H1 (cell line): Measurements from ENCODE around the gene BLOC1S1. TPM values are rescaled to one million over a fixed set of nuclear protein-coding genes. Genes with fewer than 3 reads are reported as not detected.

Experiments
- CTCF ChIA-PET: fragments of 300-600 bp; sonication (Branson Sonifier 250); formaldehyde crosslinking; loops from one replicate; lab custom pipeline; 2021; ENCODE audit not compliant: partially characterized antibody; lab: Charles Lee
- POLR2A ChIA-PET: fragments of 300-600 bp; sonication (Branson Sonifier 250); formaldehyde crosslinking; loops from one replicate; lab custom pipeline; 2021; ENCODE audit warnings: inconsistent platforms; ENCODE audit not compliant: partially characterized antibody; lab: Charles Lee
- DNase-seq, 2 experiments: peaks; one replicate each; pipeline versions ENCODE4 v3.0.0 to v3.0.0-alpha.2; 2010 to 2022; ENCODE audit warnings: low spot score in 2 of 2, low read depth in 1 of 2, mixed read lengths in 1 of 2
- FAIRE-seq: peaks from 2 replicates; lab custom pipeline; 2011; peaks lifted over from hg19 to GRCh38; lab: Jason Lieb, UNC
- H2AFZ ChIP-seq: 2 replicates; pipeline ENCODE4 v1.8.1; 2012; ENCODE audit warnings: low read length, inconsistent platforms
- H2AK5ac ChIP-seq: 2 replicates; pipeline ENCODE4 v1.6.1; 2013; ENCODE audit warnings: low read depth, low read length
- H2BK120ac ChIP-seq: replicated peaks from 2 replicates; pipeline ENCODE3; 2013; ENCODE audit warnings: low read depth, low read length, inconsistent platforms
- H2BK12ac ChIP-seq: 2 replicates; pipeline ENCODE4 v1.6.1; 2013; ENCODE audit warnings: low read depth, low read length
- H2BK15ac ChIP-seq: 2 replicates; pipeline ENCODE4 v1.6.1; 2013; ENCODE audit warnings: low read length
- H2BK20ac ChIP-seq: 2 replicates; pipeline ENCODE4 v1.6.1; 2013; ENCODE audit warnings: low read length
- H2BK5ac ChIP-seq: 2 replicates; pipeline ENCODE4 v1.6.1; 2013; ENCODE audit warnings: low read depth, low read length
- H3K14ac ChIP-seq: 2 replicates; pipeline ENCODE4 v1.6.1; 2013; ENCODE audit warnings: inconsistent platforms; ENCODE audit not compliant: insufficient read length
- H3K18ac ChIP-seq: 2 replicates; pipeline ENCODE4 v1.6.1; 2013; ENCODE audit warnings: low read length; ENCODE audit errors: extremely low read depth
- H3K23ac ChIP-seq: 2 replicates; pipeline ENCODE4 v1.6.1; 2013; ENCODE audit warnings: inconsistent platforms; ENCODE audit not compliant: insufficient read length
- H3K23me2 ChIP-seq: 2 replicates; pipeline ENCODE4 v1.6.1; 2013; ENCODE audit warnings: low read depth, low read length
- H3K27ac ChIP-seq: 2 replicates; pipeline ENCODE4 v1.6.1; 2011; ENCODE audit warnings: low read depth, low read length, inconsistent platforms
- H3K27me3 ChIP-seq, 4 experiments: replicated peaks in 1 of 4; 1 replicate in 1 of 4; 2 replicates in 3 of 4; pipeline versions ENCODE4 v1.6.1 to v1.8.1; 2011 to 2013; ENCODE audit warnings: low read length in 3 of 4, mild to moderate bottlenecking in 3 of 4, inconsistent platforms in 2 of 4, mixed read lengths in 2 of 4, moderate library complexity in 1 of 4; ENCODE audit not compliant: control insufficient read depth in 3 of 4, insufficient read depth in 3 of 4; ENCODE audit errors: extremely low read depth in 1 of 4
- H3K36me3 ChIP-seq, 4 experiments: 2 replicates each; pipeline versions ENCODE4 v1.6.1 to v1.8.1; 2011 to 2013; ENCODE audit warnings: mild to moderate bottlenecking in 4 of 4, low read length in 3 of 4, moderate library complexity in 2 of 4, control low read depth in 1 of 4, inconsistent platforms in 1 of 4; ENCODE audit not compliant: insufficient read depth in 4 of 4, control insufficient read depth in 2 of 4
- H3K4ac ChIP-seq: replicated peaks from 2 replicates; pipeline ENCODE3; 2013; ENCODE audit warnings: low read length, low read depth, mixed read lengths, inconsistent platforms; ENCODE audit not compliant: insufficient read length
- H3K4me1 ChIP-seq, 4 experiments: replicated peaks in 1 of 4; 1 replicate in 1 of 4; 2 replicates in 3 of 4; pipeline versions ENCODE4 v1.6.1 to v1.8.1; 2011 to 2013; ENCODE audit warnings: low read length in 3 of 4, inconsistent platforms in 2 of 4, mixed read lengths in 1 of 4; ENCODE audit not compliant: insufficient read depth in 4 of 4, control insufficient read depth in 3 of 4
- H3K4me2 ChIP-seq, 2 experiments: 2 replicates each; pipeline versions ENCODE4 v1.6.1 to v1.8.1; 2011 to 2013; ENCODE audit warnings: low read depth in 2 of 2, low read length in 2 of 2, control low read depth in 1 of 2, inconsistent platforms in 1 of 2, mild to moderate bottlenecking in 1 of 2; ENCODE audit not compliant: insufficient read depth in 1 of 2
- H3K4me3 ChIP-seq, 4 experiments: fragments of 200-600, 300-600 bp in 1 of 4; sonication (generic), shearing (Covaris generic), sonication (Bioruptor Twin) in 1 of 4; 2 replicates each; pipeline versions ENCODE4 v1.5.1 to v1.8.1; 2011 to 2016; ENCODE audit warnings: low read length in 4 of 4, low read depth in 3 of 4, control low read depth in 2 of 4, inconsistent platforms in 2 of 4, mild to moderate bottlenecking in 2 of 4, mixed read lengths in 1 of 4, moderate library complexity in 1 of 4; ENCODE audit not compliant: insufficient read depth in 2 of 4; ENCODE audit errors: extremely low read depth in 1 of 4
- H3K56ac ChIP-seq: replicated peaks from 2 replicates; pipeline ENCODE3; 2013; ENCODE audit warnings: low read depth, mild to moderate bottlenecking, mixed read lengths, low read length, inconsistent platforms; ENCODE audit not compliant: insufficient read length
- H3K79me1 ChIP-seq: 2 replicates; pipeline ENCODE4 v1.6.1; 2013; ENCODE audit warnings: low read depth, low read length, control low read depth
- H3K79me2 ChIP-seq, 2 experiments: 2 replicates each; pipeline versions ENCODE4 v1.6.1 to v1.8.1; 2012 to 2013; ENCODE audit warnings: low read length in 2 of 2, mild to moderate bottlenecking in 2 of 2, inconsistent platforms in 1 of 2; ENCODE audit not compliant: insufficient read depth in 2 of 2, control insufficient read depth in 1 of 2
- H3K9ac ChIP-seq, 4 experiments: replicated peaks in 1 of 4; 1 replicate in 1 of 4; 2 replicates in 3 of 4; pipeline versions ENCODE4 v1.6.1 to v1.8.1; 2011 to 2013; ENCODE audit warnings: low read depth in 3 of 4, low read length in 3 of 4, control low read depth in 2 of 4, mild to moderate bottlenecking in 2 of 4, moderate library complexity in 2 of 4, inconsistent platforms in 1 of 4; ENCODE audit errors: extremely low read depth in 1 of 4
- H3K9me3 ChIP-seq, 2 experiments: 2 replicates each; pipeline versions ENCODE4 v1.6.1 to v1.8.1; 2012 to 2013; ENCODE audit warnings: mild to moderate bottlenecking in 2 of 2, moderate library complexity in 2 of 2, control low read depth in 1 of 2, inconsistent platforms in 1 of 2, low read depth in 1 of 2, low read length in 1 of 2, mixed read lengths in 1 of 2; ENCODE audit not compliant: insufficient read depth in 2 of 2
- H4K20me1 ChIP-seq, 2 experiments: replicated peaks in 1 of 2; 2 replicates each; pipeline versions ENCODE3 to v1.8.1; 2011 to 2013; ENCODE audit warnings: inconsistent platforms in 2 of 2, low read length in 2 of 2, mild to moderate bottlenecking in 1 of 2; ENCODE audit not compliant: insufficient read depth in 2 of 2, control insufficient read depth in 1 of 2
- H4K5ac ChIP-seq: 2 replicates; pipeline ENCODE4 v1.6.1; 2013; ENCODE audit warnings: low read length, low read depth, mixed read lengths, inconsistent platforms; ENCODE audit not compliant: insufficient read length
- H4K8ac ChIP-seq: 2 replicates; pipeline ENCODE4 v1.8.0; 2013; ENCODE audit warnings: mild to moderate bottlenecking, moderate library complexity, low read length, inconsistent platforms; ENCODE audit not compliant: insufficient read depth; ENCODE audit errors: extremely low read depth
- H4K91ac ChIP-seq: replicated peaks from 2 replicates; pipeline ENCODE3; 2013; ENCODE audit warnings: low read length, mixed read lengths, inconsistent platforms; ENCODE audit not compliant: insufficient read length
- POLR2A ChIP-seq, 2 experiments: IDR thresholded peaks; 1 replicate in 1 of 2; 2 replicates in 1 of 2; pipeline ENCODE4 v1.6.1; 2011; ENCODE audit warnings: low read depth in 2 of 2, low read length in 2 of 2, mild to moderate bottlenecking in 2 of 2; ENCODE audit errors: control extremely low read depth in 1 of 2
- POLR2AphosphoS5 ChIP-seq: IDR thresholded peaks from 2 replicates; pipeline ENCODE4 v1.6.1; 2011; ENCODE audit warnings: low read depth, low read length
- POU5F1 ChIP-seq: IDR thresholded peaks from 2 replicates; pipeline ENCODE4 v1.6.1; 2011; ENCODE audit warnings: low read depth, mild to moderate bottlenecking, low read length, moderate library complexity
- SP4 ChIP-seq: IDR thresholded peaks from 2 replicates; pipeline ENCODE4 v1.6.1; 2012; ENCODE audit warnings: low read length, inconsistent platforms
- TEAD4 ChIP-seq: IDR thresholded peaks from 2 replicates; pipeline ENCODE4 v1.6.1; 2012; ENCODE audit warnings: low read depth, low read length, inconsistent platforms, mixed read lengths
- WGBS, 2 experiments: shearing (Covaris generic) in 1 of 2; methylation state at CpG; one replicate each; pipeline versions ENCODE4 v1.1.6 to v1.1.7; 2013 to 2015; ENCODE audit warnings: low lambda C conversion rate in 2 of 2, mixed read lengths in 2 of 2, inconsistent platforms in 1 of 2, low coverage in 1 of 2, missing lambda C conversion rate in 1 of 2; ENCODE audit not compliant: insufficient replicate concordance in 2 of 2, insufficient coverage in 1 of 2, insufficient read length in 1 of 2; ENCODE audit errors: extremely low coverage in 1 of 2, missing lambda C conversion rate in 1 of 2; 5-methylcytosine and 5-hydroxymethylcytosine counted together
- polyA plus RNA-seq, 7 experiments: library from polyadenylated mRNA; depleted of rRNA in 3 of 7; stranded (reverse) in 5 of 7; unstranded in 2 of 7; fragments of >200 nt in 5 of 7; fragments of 200-250 nt in 2 of 7; gene quantifications; 1 replicate in 5 of 7; 2 replicates in 1 of 7; 4 replicates in 1 of 7; pipeline versions ENCODE4 v1.2.1 to v1.2.3, GENCODE V29; 2011 to 2013; ENCODE audit warnings: missing spikeins in 2 of 7, mixed read lengths in 2 of 7
- total RNA-seq: library from RNA; stranded (reverse); fragmentation: NEBNext Ultra II Directional; extraction: Animal tissue kit (Norgen Biotek cat#: 25700); gene quantifications from 2 replicates; pipeline ENCODE4 v1.2.1, GENCODE V29; 2021

BLOC1S1 gene
- total and polyA plus RNA-seq, 2 of the 8 experiments (the other 6 are each of a cell fraction or from before 2014, with no cell fraction given), result 91.1 to 185 TPM

GRCh38 chr12:55724940-55725309 lies 9.1 kb downstream of the BLOC1S1 start:
- POLR2A ChIA-PET, result interaction anchor here (0.6 to 4.4 kb wide), 13 partner anchors 8 to 106 kb away, joined by 3 to 29 read pairs (median 4); partner anchors contain the start of genes BLOC1S1, GDF11, ITGA7 and ORMDL2
- Histone ChIP-seq H3K79me1 (peaks cover 5% of the 10 kb centered on the region; the same call in 1 of the 2 replicates), H4K91ac (no peak overlapping the region), H3K4ac (no peak overlapping the region), H3K27me3 (no peaks in the 10 kb centered on the region), H2BK120ac (no peak overlapping the region), H3K4me2 (no peak overlapping the region), H2BK5ac (0 out of 2 replicates have a peak overlapping the region, but pooled peaks have one; percentile 31), H4K5ac (no peak overlapping the region), H4K8ac (no peak overlapping the region), H2BK15ac (no peak overlapping the region), H2AFZ (no peak overlapping the region), H3K36me3 (peaks cover 6 to 29% (median 16%) of the 10 kb centered on the region in 4 experiments; a peak in 5 of 8 replicates), H2BK20ac (no peak overlapping the region), H3K9ac (no peak overlapping the region), H4K20me1 (peaks cover 4 to 6% of the 10 kb centered on the region in 2 experiments), H3K23ac (no peak overlapping the region), H3K27ac (no peak overlapping the region), H3K14ac (no peak overlapping the region), H2BK12ac (no peak overlapping the region), H3K4me3 (no peak overlapping the region), H3K79me2 (peaks cover 0 to 17% of the 10 kb centered on the region in 2 experiments; a peak in 2 of 4 replicates), H3K23me2 (peaks cover 13% of the 10 kb centered on the region), H3K4me1 (peaks cover 0 to 11% (median 9%) of the 10 kb centered on the region in 4 experiments; a peak in 6 of 7 replicates), H3K9me3 (no peaks in the 10 kb centered on the region), H3K18ac (no peak overlapping the region), H3K56ac (no peak overlapping the region), H2AK5ac (no peak overlapping the region)
- no peak for FAIRE-seq
- DNase-seq, result no peak
- 91% methylated on average over 3 of the region's 3 CpGs; no CpG with 5 or more reads in 1 of the 2 experiments for WGBS, 2 experiments
- CTCF ChIA-PET, result interaction anchor here (0.6 to 11.1 kb wide), 22 partner anchors 9 to 304 kb away, joined by 3 to 229 read pairs (median 4); partner anchors contain the start of genes BLOC1S1, ITGA7, ORMDL2 and SARNP
- TF ChIP-seq POLR2A (IDR thresholded peaks at IDR 0.05; ENCODE audit: control extremely low read depth in 1 of 2, low read depth in 2 of 2, low read length in 2 of 2), result peak in 1 of 2 experiments; percentile 68; a peak in 2 of 3 replicates
- no peak for TF ChIP-seq POU5F1
- TF ChIP-seq POLR2AphosphoS5, result peak; percentile 47
- no peak for TF ChIP-seq TEAD4
- no peak for TF ChIP-seq SP4
